Panc1 (cell line): ENCODE measurements around the gene EME2.

ENCODE experiments used
- CTCF ChIP-seq: fragments of 450-650 bp; IDR thresholded peaks from 2 replicates; pipeline ENCODE4 v1.5.1; 2017; ENCODE audit warnings: mild to moderate bottlenecking
- POLR2AphosphoS5 ChIP-seq: IDR thresholded peaks from 2 replicates; pipeline ENCODE4 v1.6.1; 2012; ENCODE audit warnings: mild to moderate bottlenecking, low read depth, low read length, moderate library complexity
- REST ChIP-seq, 2 experiments: IDR thresholded peaks; 2 replicates each; pipeline ENCODE4 v1.6.1; 2011 to 2012; ENCODE audit warnings: low read depth in 2 of 2, control low read depth in 1 of 2, low read length in 1 of 2, mild to moderate bottlenecking in 1 of 2, moderate library complexity in 1 of 2; ENCODE audit not compliant: insufficient read depth in 1 of 2
- SIN3A ChIP-seq: IDR thresholded peaks from 2 replicates; pipeline ENCODE4 v1.6.1; 2012; ENCODE audit warnings: low read depth, mild to moderate bottlenecking, low read length, moderate library complexity, borderline replicate concordance; ENCODE audit not compliant: insufficient read depth
- TCF7L2 ChIP-seq: IDR thresholded peaks from 2 replicates; pipeline ENCODE4 v1.6.1; 2011; ENCODE audit warnings: mild to moderate bottlenecking, low read depth, low read length, inconsistent platforms

- TF ChIP-seq CTCF (no peak), POLR2AphosphoS5 (no peak), TCF7L2 (no peak), SIN3A (no peak), REST (IDR thresholded peaks at IDR 0.05; ENCODE audit: insufficient read depth in 1 of 2, low read depth in 2 of 2, low read length in 1 of 2) (no peak)
Measured at GRCh38 chr16:1794221-1794871, 21.7 kb downstream of the EME2 start.
